DOHH2 (cell line): ENCODE results near the gene SLC9A9.

Experiments
- H3F3A ChIP-seq: fragments of 200-600 bp; sonication (generic), shearing (Covaris generic); 2 replicates; pipeline ENCODE4 v1.6.0; 2016; ENCODE audit warnings: antibody characterized with exemption, mild to moderate bottlenecking; ENCODE audit not compliant: control insufficient read depth, insufficient read depth
- H3K27ac ChIP-seq: fragments of 200-600 bp; sonication (generic); 2 replicates; pipeline ENCODE4 v1.5.1; 2014; ENCODE audit warnings: low read depth, mild to moderate bottlenecking, low read length, moderate library complexity
- H3K27me3 ChIP-seq: fragments of 200-600 bp; sonication (generic); 2 replicates; pipeline ENCODE4 v1.6.1; 2014; ENCODE audit warnings: mild to moderate bottlenecking, low read length, mixed read lengths; ENCODE audit not compliant: control insufficient read depth
- H3K36me3 ChIP-seq: fragments of 200-600 bp; sonication (generic); 2 replicates; pipeline ENCODE4 v1.6.1; 2014; ENCODE audit warnings: mild to moderate bottlenecking, low read length, moderate library complexity, mixed read lengths; ENCODE audit not compliant: control insufficient read depth
- H3K4me1 ChIP-seq: fragments of 200-600 bp; sonication (generic); 2 replicates; pipeline ENCODE4 v1.6.1; 2014; ENCODE audit warnings: mild to moderate bottlenecking, low read length, mixed read lengths; ENCODE audit not compliant: control insufficient read depth
- H3K4me2 ChIP-seq: fragments of 200-600 bp; sonication (generic); 2 replicates; pipeline ENCODE4 v1.6.0; 2014; ENCODE audit warnings: mild to moderate bottlenecking, low read length, moderate library complexity
- H3K4me3 ChIP-seq: fragments of 200-600 bp; sonication (generic); 2 replicates; pipeline ENCODE4 v1.5.1; 2014; ENCODE audit warnings: mild to moderate bottlenecking, low read length, mixed read lengths
- H3K79me2 ChIP-seq: fragments of 200-600 bp; sonication (generic); 2 replicates; pipeline ENCODE4 v1.6.1; 2014; ENCODE audit warnings: mild to moderate bottlenecking, low read length, mixed read lengths; ENCODE audit not compliant: control insufficient read depth
- H3K9me2 ChIP-seq: fragments of 200-600 bp; sonication (generic); replicated peaks from 2 replicates; pipeline ENCODE4 v1.6.1; 2014; ENCODE audit warnings: mild to moderate bottlenecking, low read length, mixed read lengths; ENCODE audit not compliant: control insufficient read depth
- H3K9me3 ChIP-seq: fragments of 200-600 bp; sonication (generic); 2 replicates; pipeline ENCODE4 v1.6.1; 2014; ENCODE audit warnings: antibody characterized with exemption, low read length, mixed read lengths; ENCODE audit not compliant: control insufficient read depth, insufficient read depth
- H4K20me1 ChIP-seq: fragments of 200-600 bp; sonication (generic); 2 replicates; pipeline ENCODE4 v1.6.0; 2014; ENCODE audit warnings: low read depth, mild to moderate bottlenecking, antibody characterized with exemption, low read length, moderate library complexity; ENCODE audit not compliant: control insufficient read depth, insufficient read depth
- CTCF ChIP-seq: fragments of 200-600 bp; sonication (generic); IDR thresholded peaks from one replicate; pipeline ENCODE4 v1.5.1; 2014; ENCODE audit warnings: antibody characterized with exemption, mild to moderate bottlenecking, low read depth, low read length; ENCODE audit not compliant: poor library complexity, severe bottlenecking
- EZH2phosphoT487 ChIP-seq: fragments of 200-600 bp; sonication (generic); IDR thresholded peaks from 2 replicates; pipeline ENCODE4 v1.6.1; 2017; ENCODE audit warnings: borderline replicate concordance, mild to moderate bottlenecking, antibody characterized with exemption, low read length, moderate library complexity, mixed read lengths

Gene SLC9A9

GRCh38 chr3:143503325-143503885 lies 344.9 kb downstream of the SLC9A9 start:
- H3K4me2 ChIP-seq: no peak overlapping the region
- TF ChIP-seq EZH2phosphoT487 (no peak), CTCF (no peak)
- H3K27ac ChIP-seq: no peak overlapping the region
- H4K20me1 ChIP-seq: no peaks in the 10 kb centered on the region
- H3K27me3 ChIP-seq: no peaks in the 10 kb centered on the region
- no peaks in the 10 kb centered on the region for H3K36me3 ChIP-seq
- no peaks in the 10 kb centered on the region for H3F3A ChIP-seq
- no peaks in the 10 kb centered on the region for H3K9me3 ChIP-seq
- H3K9me2 ChIP-seq: no peaks in the 10 kb centered on the region
- no peak overlapping the region for H3K4me3 ChIP-seq
- H3K79me2 ChIP-seq: no peaks in the 10 kb centered on the region
- H3K4me1 ChIP-seq: no peaks in the 10 kb centered on the region

- Histone ChIP-seq H3K27me3 (no peaks in the 10 kb centered on the region), H3K4me2 (no peak overlapping the region), H3K4me3 (no peak overlapping the region), H4K20me1 (no peaks in the 10 kb centered on the region), H3K79me2 (no peaks in the 10 kb centered on the region), H3K4me1 (no peaks in the 10 kb centered on the region), H3K27ac (no peak overlapping the region), H3K36me3 (no peaks in the 10 kb centered on the region), H3F3A (no peaks in the 10 kb centered on the region), H3K9me3 (no peaks in the 10 kb centered on the region), H3K9me2 (no peaks in the 10 kb centered on the region)
- TF ChIP-seq EZH2phosphoT487: no peak
- no peak for TF ChIP-seq CTCF
Measured at GRCh38 chr3:143502081-143502480, 346.2 kb downstream of the SLC9A9 start.

DNA sequence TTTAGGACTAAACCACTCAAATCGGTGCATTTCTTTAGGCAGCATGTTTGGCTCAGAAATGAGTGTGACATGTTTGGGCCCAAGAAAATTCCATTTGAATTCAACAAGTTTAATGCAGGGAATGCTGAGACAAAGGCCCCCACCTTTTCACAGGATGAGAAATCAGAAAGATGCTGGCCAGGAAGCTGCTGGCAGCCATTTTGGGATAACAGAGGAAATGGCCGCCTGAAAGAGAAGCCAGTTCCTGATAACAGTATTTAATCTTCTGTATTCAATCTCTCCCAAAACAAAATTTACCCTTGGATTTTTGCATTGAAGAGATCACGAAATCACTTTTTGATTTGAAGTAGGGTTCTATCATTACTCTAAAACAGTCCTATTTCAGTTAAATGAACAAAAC lies 350.9 kb downstream of the SLC9A9 start:
- no peak overlapping the region for H3K4me3 ChIP-seq
- H3K79me2 ChIP-seq: no peaks in the 10 kb centered on the region
- no peak overlapping the region for H3K27ac ChIP-seq
- H3K36me3 ChIP-seq: no peaks in the 10 kb centered on the region
- no peaks in the 10 kb centered on the region for H4K20me1 ChIP-seq
- no peaks in the 10 kb centered on the region for H3F3A ChIP-seq
- no peak overlapping the region for H3K4me2 ChIP-seq
- H3K9me3 ChIP-seq: no peaks in the 10 kb centered on the region
- no peaks in the 10 kb centered on the region for H3K4me1 ChIP-seq
- no peaks in the 10 kb centered on the region for H3K27me3 ChIP-seq
- no peaks in the 10 kb centered on the region for H3K9me2 ChIP-seq
- TF ChIP-seq CTCF (no peak), EZH2phosphoT487 (no peak)

GRCh38 chr3:143496191-143496590 lies 352.1 kb downstream of the SLC9A9 start:
- H3K4me2 ChIP-seq: no peak overlapping the region
- H3K9me2 ChIP-seq: no peaks in the 10 kb centered on the region
- no peaks in the 10 kb centered on the region for H3K27me3 ChIP-seq
- no peak overlapping the region for H3K4me3 ChIP-seq
- no peaks in the 10 kb centered on the region for H3K79me2 ChIP-seq
- H3F3A ChIP-seq: no peaks in the 10 kb centered on the region
- no peak for TF ChIP-seq EZH2phosphoT487
- no peak for TF ChIP-seq CTCF
- H3K9me3 ChIP-seq: no peaks in the 10 kb centered on the region
- H3K4me1 ChIP-seq: no peaks in the 10 kb centered on the region
- no peak overlapping the region for H3K27ac ChIP-seq
- H4K20me1 ChIP-seq: no peaks in the 10 kb centered on the region
- no peaks in the 10 kb centered on the region for H3K36me3 ChIP-seq
